Activated CD8-positive, alpha-beta memory T cell treated with anti-CD3 and anti-CD28 coated beads, Interleukin-2, amount 50 U/mL, for 24 hours (primary cell): ENCODE results near the gene SURF4.
"Not testable (repeated sequence)": the region's sequence is repeated elsewhere in the genome, so short reads cannot be mapped to it uniquely, and the experiment has no call there.

ENCODE experiments used
- DNase-seq: peaks from one replicate; pipeline ENCODE4 v3.0.0-alpha.2; 2020; ENCODE audit errors: extremely low read depth

The SURF4 gene

DNA sequence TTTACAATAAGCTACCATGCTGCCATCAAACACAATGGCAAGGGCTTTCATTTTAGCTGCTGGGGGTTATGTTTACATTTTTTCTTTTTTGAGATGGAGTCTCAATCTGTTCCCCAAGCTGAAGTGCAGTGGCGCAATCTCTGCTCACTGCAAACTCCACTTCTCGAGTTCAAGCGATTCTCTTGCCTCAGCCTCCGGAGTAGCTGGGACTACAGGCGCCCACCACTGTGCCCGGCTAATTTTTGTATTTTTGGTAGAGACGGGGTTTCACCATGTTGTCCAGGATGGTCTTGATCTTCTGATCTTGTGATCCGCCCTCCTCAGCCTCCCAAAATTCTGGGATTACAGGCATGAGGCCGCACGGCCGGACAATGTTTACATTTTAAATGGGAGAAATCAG lies 41.0 kb downstream of the SURF4 start:
- not testable (repeated sequence) for DNase-seq

DNA sequence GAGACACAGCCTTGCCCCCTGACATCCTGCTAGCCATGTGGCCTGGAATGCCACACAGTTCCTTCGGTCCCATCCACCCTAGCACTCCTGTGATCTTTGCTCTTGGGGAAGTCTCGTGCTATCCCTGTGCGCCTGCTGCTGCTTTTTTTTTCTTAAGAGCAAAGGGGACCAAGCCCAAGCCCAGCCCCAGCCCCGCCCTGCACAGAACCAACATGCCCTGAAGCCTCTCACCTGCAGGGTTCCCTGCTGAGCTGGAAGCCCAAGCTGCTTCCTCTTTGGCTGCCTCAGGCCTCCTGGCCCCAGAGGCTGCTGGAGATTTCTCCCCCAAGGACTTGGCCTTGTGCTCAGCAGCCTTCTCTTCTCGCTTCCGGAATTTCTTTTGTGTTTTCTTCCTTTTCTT lies 41.7 kb downstream of the SURF4 start:
- no peak for DNase-seq

GRCh38 chr9:133333566-133333965 lies 42.3 kb downstream of the SURF4 start:
- no peak for DNase-seq

GRCh38 chr9:133333011-133333410 lies 42.8 kb downstream of the SURF4 start:
- no peak for DNase-seq

- no peak for DNase-seq
These were observed 43.5 kb downstream of the SURF4 start for GRCh38 chr9:133332381-133332730.

DNA sequence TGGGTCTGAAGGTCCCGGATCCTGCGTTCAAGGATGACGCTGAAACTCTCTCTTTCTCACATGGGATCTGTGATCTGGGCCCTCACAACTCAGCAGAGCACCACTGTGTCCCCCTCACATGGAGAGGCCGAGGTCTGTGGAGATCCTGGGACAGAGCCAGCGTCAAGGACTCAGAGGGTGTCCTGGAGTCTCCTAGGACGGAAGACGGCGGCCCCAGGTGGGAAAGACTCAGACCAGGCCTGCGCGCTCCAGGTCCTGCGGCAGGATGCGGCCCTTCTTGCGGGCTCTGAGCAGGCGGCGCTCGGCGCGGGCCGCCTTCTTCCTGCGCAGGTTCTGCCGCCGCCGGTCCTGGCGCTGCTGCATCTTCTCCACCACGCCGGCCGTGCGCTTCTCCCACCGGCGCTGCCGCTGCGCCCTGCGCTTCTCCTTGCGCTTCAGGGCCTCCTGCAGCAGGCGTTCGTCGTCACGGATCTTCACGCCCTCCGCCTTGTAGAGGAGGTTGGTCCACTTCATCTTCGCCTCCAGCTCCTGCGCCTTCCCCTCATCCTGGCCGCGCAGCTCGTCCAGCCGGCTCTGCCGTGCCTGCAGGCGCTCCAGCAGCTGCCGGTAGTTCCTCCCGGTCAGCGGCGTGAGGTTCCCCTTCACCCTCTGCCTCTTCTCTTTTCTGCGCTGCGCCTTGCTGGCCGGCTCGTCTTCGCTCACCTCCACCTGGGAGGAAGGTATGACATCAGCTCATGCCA lies 44.0 kb downstream of the SURF4 start:
- DNase-seq = no peak

DNA sequence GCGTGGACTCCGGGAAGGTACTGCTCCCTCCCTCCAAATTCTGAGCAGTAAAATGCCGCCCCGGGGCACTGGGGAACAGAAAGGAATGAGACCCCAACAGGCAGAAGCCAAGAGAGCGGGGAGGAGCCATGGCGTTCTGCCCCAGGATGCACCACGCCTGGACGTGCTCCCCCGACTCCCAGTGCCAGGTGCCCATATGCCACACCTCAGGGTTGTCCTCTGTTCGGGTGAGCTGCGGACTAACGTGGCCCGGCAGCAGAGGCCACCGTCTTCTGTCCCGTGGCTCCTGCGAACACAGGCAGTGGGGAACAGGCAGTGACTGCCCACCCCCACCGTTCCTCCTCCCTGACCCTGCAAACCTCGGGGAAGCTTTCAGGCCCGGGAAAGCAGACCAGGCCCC lies 44.6 kb downstream of the SURF4 start:
- no peak for DNase-seq

DNA sequence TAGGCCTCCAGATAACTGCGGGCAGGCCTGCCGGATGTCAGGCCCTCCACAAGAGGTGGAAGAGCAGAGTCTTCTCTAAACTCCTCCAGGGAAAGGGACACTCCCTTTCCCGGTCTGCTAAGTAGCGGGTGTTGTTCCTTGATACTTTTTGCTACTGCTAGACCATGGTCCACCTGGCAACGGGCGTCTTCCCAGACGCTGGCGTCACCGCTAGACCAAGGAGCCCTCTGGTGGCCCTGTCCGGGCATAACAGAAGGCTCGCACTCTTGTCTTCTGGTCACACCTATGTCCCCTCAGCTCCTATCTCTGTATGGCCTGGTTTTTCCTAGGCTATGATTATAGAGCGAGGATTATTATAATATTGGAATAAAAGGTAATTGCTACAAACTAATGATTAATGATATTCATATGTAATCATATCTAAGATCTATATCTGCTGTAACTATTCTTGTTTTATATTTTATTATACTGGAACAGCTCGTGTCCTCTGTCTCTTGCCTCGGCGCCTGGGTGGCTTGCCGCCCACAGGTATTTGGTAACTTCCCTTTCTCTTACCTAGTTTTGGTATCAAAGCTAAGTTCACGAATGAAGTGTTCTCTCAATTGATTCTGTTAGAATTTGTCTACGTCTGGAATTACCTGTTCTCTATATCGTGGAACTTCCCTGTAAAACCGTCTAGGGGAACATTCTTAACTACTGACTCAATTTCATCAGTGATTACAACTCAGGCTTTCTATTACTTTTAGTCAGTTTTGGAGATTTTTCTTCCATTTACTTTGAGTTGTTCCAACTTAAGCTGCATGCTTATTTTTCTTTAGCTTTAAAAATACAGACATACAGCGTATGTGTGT lies 46.3 kb downstream of the SURF4 start:
- not testable (repeated sequence) for DNase-seq

GRCh38 chr9:133327834-133328484 lies 47.9 kb downstream of the SURF4 start:
- no peak for DNase-seq

- DNase-seq = not testable (repeated sequence)
These were observed 48.8 kb downstream of the SURF4 start for GRCh38 chr9:133327021-133327420.

GRCh38 chr9:133323991-133324703 lies 51.7 kb downstream of the SURF4 start:
- DNase-seq = no peak

- DNase-seq = no peak
These were observed 52.6 kb downstream of the SURF4 start for GRCh38 chr9:133323211-133323610.

DNA sequence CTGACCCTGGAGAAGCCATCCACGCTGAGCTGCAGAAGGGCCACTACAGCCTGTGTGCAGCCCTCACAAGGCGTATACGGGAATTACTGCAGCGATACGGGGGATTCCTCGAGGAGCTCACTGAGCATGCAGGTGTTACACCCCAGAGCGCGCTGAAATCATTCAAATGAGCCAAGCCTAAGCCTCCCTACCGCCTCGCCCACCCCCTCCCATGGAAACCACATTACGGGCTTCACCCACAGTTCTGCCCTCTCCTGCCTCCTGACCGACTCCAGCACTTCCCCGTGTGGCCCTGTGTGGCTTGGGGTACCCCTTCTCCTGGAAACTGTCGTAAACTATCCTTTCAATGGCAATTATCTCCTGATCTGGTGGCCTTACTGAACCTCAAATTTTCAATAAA lies 53.2 kb downstream of the SURF4 start:
- no peak for DNase-seq

- DNase-seq = no peak
These were observed 54.4 kb downstream of the SURF4 start for GRCh38 chr9:133321411-133321935.

GRCh38 chr9:133320421-133320881 lies 55.4 kb downstream of the SURF4 start:
- DNase-seq = no peak

DNA sequence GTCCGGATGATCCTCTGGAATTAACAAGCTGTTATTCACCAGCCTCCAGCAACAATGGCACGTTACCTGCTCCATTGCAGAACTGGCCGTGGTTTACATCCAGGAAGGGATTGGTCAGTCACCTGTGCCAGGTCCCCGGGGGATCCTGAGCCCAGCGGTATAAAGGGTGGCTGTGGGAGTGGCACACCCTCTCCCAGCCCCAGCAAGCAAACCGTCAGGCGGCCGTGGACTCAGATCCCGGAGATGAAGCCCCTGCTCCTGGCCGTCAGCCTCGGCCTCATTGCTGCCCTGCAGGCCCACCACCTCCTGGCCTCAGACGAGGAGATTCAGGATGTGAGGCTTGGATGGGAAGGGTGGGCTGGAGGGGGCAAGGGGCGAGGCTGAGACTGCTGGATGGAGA lies 58.3 kb downstream of the SURF4 start:
- not testable (repeated sequence) for DNase-seq

DNA sequence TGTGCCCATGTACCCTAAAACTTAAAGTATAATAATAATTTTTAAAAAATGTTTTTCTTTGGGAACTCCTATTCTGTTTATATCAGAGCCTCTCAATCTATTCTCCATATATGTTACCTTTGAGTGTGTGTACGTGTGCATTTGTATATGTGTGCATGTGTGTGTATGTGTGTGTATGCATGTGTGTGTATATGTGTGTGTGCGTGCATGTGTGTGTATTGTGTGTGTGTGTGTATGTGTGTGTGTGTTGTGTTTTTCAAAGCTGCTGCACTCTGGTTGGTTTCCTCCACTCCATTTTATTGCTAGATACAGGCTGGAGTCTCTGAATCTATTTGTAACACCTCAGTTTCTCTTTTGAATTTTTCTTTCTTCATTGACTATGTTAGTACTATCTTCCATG lies 59.9 kb downstream of the SURF4 start:
- DNase-seq = no peak
